SU-DHL-6 (cell line): ENCODE measurements around the gene CST3.

ENCODE experiments used
- H2AFZ ChIP-seq: fragments of 200-600 bp; sonication (generic); 2 replicates; pipeline ENCODE4 v1.6.1; 2014; ENCODE audit warnings: low read depth, mild to moderate bottlenecking, moderate library complexity, mixed read lengths, antibody characterized with exemption, low read length; ENCODE audit not compliant: severe bottlenecking
- H3F3A ChIP-seq: fragments of 200-600 bp; shearing (Covaris generic); 2 replicates; pipeline ENCODE4 v1.6.0; 2016; ENCODE audit warnings: antibody characterized with exemption, mild to moderate bottlenecking; ENCODE audit not compliant: insufficient read depth
- H3K27ac ChIP-seq: fragments of 200-600 bp; sonication (generic); 2 replicates; pipeline ENCODE4 v1.5.1; 2016; ENCODE audit warnings: low read depth, mild to moderate bottlenecking, low read length, moderate library complexity, mixed read lengths
- H3K27me3 ChIP-seq: fragments of 200-600 bp; sonication (generic), shearing (Covaris generic); 2 replicates; pipeline ENCODE4 v1.6.0; 2014; ENCODE audit warnings: mild to moderate bottlenecking, low read length
- H3K36me3 ChIP-seq: fragments of 200-600 bp; sonication (generic); 2 replicates; pipeline ENCODE4 v1.6.1; 2014; ENCODE audit warnings: mild to moderate bottlenecking, low read length, mixed read lengths
- H3K4me2 ChIP-seq: fragments of 300-600, 200-600 bp; shearing (Covaris generic), sonication (generic); 2 replicates; pipeline ENCODE4 v1.6.0; 2014; ENCODE audit warnings: low read length, low read depth, mild to moderate bottlenecking; ENCODE audit not compliant: poor library complexity, severe bottlenecking
- H3K4me3 ChIP-seq: fragments of 200-600 bp; sonication (generic); 2 replicates; pipeline ENCODE4 v1.5.1; 2014; ENCODE audit warnings: antibody characterized with exemption, low read length, mild to moderate bottlenecking, mixed read lengths; ENCODE audit not compliant: insufficient read depth, poor library complexity, severe bottlenecking
- H3K79me2 ChIP-seq: fragments of 200-600 bp; sonication (generic); 2 replicates; pipeline ENCODE4 v1.6.1; 2014; ENCODE audit warnings: mild to moderate bottlenecking, low read length, moderate library complexity; ENCODE audit not compliant: insufficient read depth
- H3K9ac ChIP-seq: fragments of 200-600 bp; sonication (generic); 2 replicates; pipeline ENCODE4 v1.7.0; 2014; ENCODE audit warnings: mild to moderate bottlenecking, low read length
- H3K9me2 ChIP-seq: fragments of 200-600 bp; sonication (generic); replicated peaks from 2 replicates; pipeline ENCODE4 v1.6.1; 2014; ENCODE audit warnings: low read length; ENCODE audit not compliant: insufficient read depth
- H3K9me3 ChIP-seq: fragments of 200-600 bp; sonication (generic); 2 replicates; pipeline ENCODE4 v1.6.1; 2014; ENCODE audit warnings: low read length, mixed read lengths; ENCODE audit not compliant: insufficient read depth
- H4K20me1 ChIP-seq: fragments of 200-600 bp; sonication (generic); 2 replicates; pipeline ENCODE4 v1.6.1; 2014; ENCODE audit warnings: low read depth, mild to moderate bottlenecking, antibody characterized with exemption, low read length, moderate library complexity, mixed read lengths
- EZH2phosphoT487 ChIP-seq: fragments of 200-600 bp; sonication (generic), shearing (Covaris generic); conservative IDR thresholded peaks from 2 replicates; pipeline ENCODE4 v1.6.1; 2018; ENCODE audit warnings: mild to moderate bottlenecking, antibody characterized with exemption, low read length, moderate library complexity, mixed read lengths
- TF ChIP-seq, protein P1 (sequence below): fragments of 200-600 bp; sonication (generic); IDR thresholded peaks from one replicate; pipeline ENCODE4 v1.5.1; 2017; ENCODE audit warnings: antibody characterized with exemption, mild to moderate bottlenecking, low read length, moderate library complexity; ENCODE audit not compliant: insufficient read depth, poor library complexity, severe bottlenecking

Gene CST3

DNA sequence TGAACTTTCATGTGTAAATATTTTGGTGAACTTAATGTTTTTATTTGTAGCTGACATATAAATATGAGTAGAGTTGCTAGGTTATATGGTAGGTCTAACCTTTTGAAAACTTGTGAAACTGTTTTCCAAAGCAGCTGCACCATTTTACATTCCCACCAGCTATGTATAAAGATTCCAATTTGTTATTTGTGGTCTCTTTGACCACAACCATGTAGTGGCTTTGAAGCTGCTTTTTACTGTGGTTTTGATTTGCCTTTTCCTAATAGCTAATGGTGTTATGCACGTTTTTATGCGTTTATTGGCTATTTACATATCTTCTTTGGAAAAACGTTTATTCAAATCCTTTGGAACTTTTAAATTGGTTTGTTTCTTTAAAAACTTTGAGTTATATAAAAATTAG, 10.3 kb downstream of the CST3 start:
- Histone ChIP-seq H3K9ac (no peak overlapping the region), H3K27me3 (no peaks in the 10 kb centered on the region), H3K4me3 (no peak overlapping the region), H3K4me2 (no peak overlapping the region), H3K79me2 (no peaks in the 10 kb centered on the region), H2AFZ (no peak overlapping the region), H3K9me3 (no peaks in the 10 kb centered on the region), H3K36me3 (no peaks in the 10 kb centered on the region), H3K9me2 (no peaks in the 10 kb centered on the region), H3K27ac (no peak overlapping the region), H4K20me1 (no peaks in the 10 kb centered on the region), H3F3A (no peaks in the 10 kb centered on the region)
- no peak for TF ChIP-seq EZH2phosphoT487
- TF ChIP-seq, protein P1, sequence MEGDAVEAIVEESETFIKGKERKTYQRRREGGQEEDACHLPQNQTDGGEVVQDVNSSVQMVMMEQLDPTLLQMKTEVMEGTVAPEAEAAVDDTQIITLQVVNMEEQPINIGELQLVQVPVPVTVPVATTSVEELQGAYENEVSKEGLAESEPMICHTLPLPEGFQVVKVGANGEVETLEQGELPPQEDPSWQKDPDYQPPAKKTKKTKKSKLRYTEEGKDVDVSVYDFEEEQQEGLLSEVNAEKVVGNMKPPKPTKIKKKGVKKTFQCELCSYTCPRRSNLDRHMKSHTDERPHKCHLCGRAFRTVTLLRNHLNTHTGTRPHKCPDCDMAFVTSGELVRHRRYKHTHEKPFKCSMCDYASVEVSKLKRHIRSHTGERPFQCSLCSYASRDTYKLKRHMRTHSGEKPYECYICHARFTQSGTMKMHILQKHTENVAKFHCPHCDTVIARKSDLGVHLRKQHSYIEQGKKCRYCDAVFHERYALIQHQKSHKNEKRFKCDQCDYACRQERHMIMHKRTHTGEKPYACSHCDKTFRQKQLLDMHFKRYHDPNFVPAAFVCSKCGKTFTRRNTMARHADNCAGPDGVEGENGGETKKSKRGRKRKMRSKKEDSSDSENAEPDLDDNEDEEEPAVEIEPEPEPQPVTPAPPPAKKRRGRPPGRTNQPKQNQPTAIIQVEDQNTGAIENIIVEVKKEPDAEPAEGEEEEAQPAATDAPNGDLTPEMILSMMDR: no peak

DNA sequence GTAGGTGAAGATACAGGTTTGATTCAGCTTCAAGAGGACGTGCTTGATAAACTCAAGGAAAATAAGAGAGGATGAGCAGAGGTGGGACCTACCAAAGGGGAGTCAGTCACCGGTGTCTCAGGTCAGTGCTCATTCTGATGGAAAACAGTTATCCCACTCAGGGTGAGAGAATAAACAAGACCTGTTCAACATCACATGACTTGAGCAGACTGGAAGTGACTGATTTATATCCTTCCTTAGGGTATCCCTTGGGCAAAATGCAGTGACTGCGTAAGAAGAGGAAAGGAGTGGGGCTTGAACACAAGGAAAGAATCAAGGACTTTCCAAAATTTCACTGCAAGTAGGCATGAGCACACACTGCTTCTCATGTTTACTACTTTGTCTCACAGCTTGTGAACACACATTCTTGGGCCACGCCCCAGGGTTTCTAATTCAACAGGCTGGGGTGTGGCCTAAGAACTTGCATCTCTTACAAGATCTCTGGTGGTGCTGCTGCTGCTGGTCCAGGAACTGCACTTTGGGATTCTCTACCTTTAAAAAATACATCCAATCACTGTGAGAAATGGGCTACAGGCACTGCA, 11.6 kb downstream of the CST3 start:
- no peaks in the 10 kb centered on the region for H3F3A ChIP-seq
- no peak for TF ChIP-seq EZH2phosphoT487
- TF ChIP-seq, protein P1: no peak
- H4K20me1 ChIP-seq: no peaks in the 10 kb centered on the region
- no peaks in the 10 kb centered on the region for H3K9me2 ChIP-seq
- H3K4me3 ChIP-seq: no peak overlapping the region
- no peaks in the 10 kb centered on the region for H3K79me2 ChIP-seq
- H3K9me3 ChIP-seq: no peaks in the 10 kb centered on the region
- no peak overlapping the region for H3K9ac ChIP-seq
- no peaks in the 10 kb centered on the region for H3K36me3 ChIP-seq
- H2AFZ ChIP-seq: no peak overlapping the region
- H3K27ac ChIP-seq: no peak overlapping the region
- H3K27me3 ChIP-seq: no peaks in the 10 kb centered on the region
- H3K4me2 ChIP-seq: no peak overlapping the region

DNA sequence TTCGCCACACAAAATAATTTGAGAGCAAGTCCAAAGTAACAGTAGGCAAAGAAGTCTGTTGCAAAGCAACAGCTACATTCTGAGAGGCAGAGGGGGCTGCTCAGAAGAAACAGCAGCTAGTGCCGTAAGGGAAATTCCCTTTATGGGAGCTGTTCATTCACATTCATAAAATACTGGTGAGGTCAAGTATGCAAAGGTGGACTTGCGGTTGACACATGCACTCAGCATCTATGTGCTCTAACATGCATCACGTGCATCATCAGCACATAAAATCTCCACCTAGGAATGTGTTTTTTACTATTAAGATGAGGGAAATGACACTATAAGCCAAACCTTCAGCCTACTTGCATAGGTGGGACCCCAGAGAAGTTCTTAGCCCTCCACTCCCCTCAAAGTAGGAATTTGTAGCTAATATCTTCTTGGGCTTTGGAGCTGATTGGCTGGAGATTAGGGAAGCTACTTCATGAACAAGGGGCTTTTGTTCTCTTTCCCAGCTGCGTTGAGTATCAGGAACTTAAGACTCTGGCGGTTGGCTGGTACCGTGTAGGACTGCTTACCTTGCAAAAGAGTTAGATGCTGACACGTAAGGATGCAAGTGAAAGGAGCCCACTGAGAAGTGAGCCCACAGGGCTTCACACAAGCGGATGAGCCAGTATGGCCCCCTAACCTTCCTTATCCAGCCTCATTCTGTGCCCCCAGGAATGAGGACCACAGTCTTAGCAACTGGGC, 12.4 kb downstream of the CST3 start:
- no peak overlapping the region for H3K27ac ChIP-seq
- H4K20me1 ChIP-seq: no peaks in the 10 kb centered on the region
- H2AFZ ChIP-seq: no peak overlapping the region
- no peak overlapping the region for H3K4me2 ChIP-seq
- H3F3A ChIP-seq: no peaks in the 10 kb centered on the region
- H3K27me3 ChIP-seq: no peaks in the 10 kb centered on the region
- no peak overlapping the region for H3K4me3 ChIP-seq
- no peaks in the 10 kb centered on the region for H3K36me3 ChIP-seq
- H3K79me2 ChIP-seq: no peaks in the 10 kb centered on the region
- TF ChIP-seq, protein P1: no peak
- TF ChIP-seq EZH2phosphoT487: no peak
- no peaks in the 10 kb centered on the region for H3K9me2 ChIP-seq
- no peaks in the 10 kb centered on the region for H3K9me3 ChIP-seq
- no peak overlapping the region for H3K9ac ChIP-seq
